Muscle layer of duodenum (tissue), 2 donors: ENCODE results near the gene ILDR1.

Source experiments
- H3K27ac ChIP-seq: one replicate; pipeline ENCODE4 v1.7.0; 2013; ENCODE audit warnings: mild to moderate bottlenecking, low read length
- H3K27me3 ChIP-seq: one replicate; pipeline ENCODE4 v1.7.0; 2013; ENCODE audit warnings: low read depth, mild to moderate bottlenecking, control low read depth, low read length
- H3K36me3 ChIP-seq, 2 donors: one replicate each; pipeline ENCODE4 v1.7.0; 2013; ENCODE audit warnings: low read length in 2 of 2, control low read depth in 1 of 2, mild to moderate bottlenecking in 1 of 2; ENCODE audit not compliant: insufficient read depth in 2 of 2, control insufficient read depth in 1 of 2
- H3K4me1 ChIP-seq, 2 donors: one replicate each; pipeline ENCODE4 v1.7.0; 2013; ENCODE audit warnings: low read length in 2 of 2, mild to moderate bottlenecking in 2 of 2, control low read depth in 1 of 2, moderate library complexity in 1 of 2; ENCODE audit not compliant: insufficient read depth in 2 of 2, control insufficient read depth in 1 of 2
- H3K4me3 ChIP-seq, 2 donors: one replicate each; pipeline ENCODE4 v1.7.0; 2013; ENCODE audit warnings: low read length in 2 of 2, low read depth in 1 of 2, mild to moderate bottlenecking in 1 of 2
- H3K9me3 ChIP-seq, 2 donors: one replicate each; pipeline ENCODE4 v1.7.0; 2013; ENCODE audit warnings: low read length in 2 of 2, control low read depth in 1 of 2, mild to moderate bottlenecking in 1 of 2; ENCODE audit not compliant: control insufficient read depth in 1 of 2
- donor health status: healthy.

ILDR1 gene

DNA sequence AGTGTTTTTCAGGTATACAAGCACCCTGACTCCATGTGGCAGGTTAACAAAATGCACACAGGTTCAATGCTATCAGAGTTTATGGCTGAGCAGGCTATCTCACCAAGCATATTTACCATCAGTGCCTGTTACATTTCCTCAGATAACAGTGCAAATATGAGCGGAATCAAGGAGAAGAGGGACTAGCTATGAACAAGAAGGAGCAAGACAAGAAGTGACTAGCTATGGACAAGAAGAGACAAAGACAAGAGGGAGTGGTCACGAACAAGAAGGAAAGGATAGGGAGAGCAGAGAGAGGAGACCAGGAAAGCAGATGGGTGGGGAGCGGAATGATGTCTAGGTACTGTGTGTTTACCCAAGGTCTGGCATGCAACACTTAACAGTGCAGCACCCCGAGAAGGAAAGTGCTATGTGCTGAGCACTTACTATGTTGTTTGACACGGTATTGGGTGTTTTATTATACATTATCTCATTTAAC lies 8.6 kb downstream of the ILDR1 start:
- H3K27ac ChIP-seq: no peak overlapping the region
- H3K36me3 ChIP-seq: no peaks in the 10 kb centered on the region
- no peaks in the 10 kb centered on the region for H3K27me3 ChIP-seq
- no peak overlapping the region for H3K4me3 ChIP-seq
- no peaks in the 10 kb centered on the region for H3K4me1 ChIP-seq
- no peaks in the 10 kb centered on the region for H3K9me3 ChIP-seq

- no peak overlapping the region for H3K4me3 ChIP-seq
- no peak overlapping the region for H3K27ac ChIP-seq
- no peaks in the 10 kb centered on the region for H3K27me3 ChIP-seq
- H3K36me3 ChIP-seq: no peaks in the 10 kb centered on the region
- no peaks in the 10 kb centered on the region for H3K4me1 ChIP-seq
- H3K9me3 ChIP-seq: no peaks in the 10 kb centered on the region
Observed at GRCh38 chr3:122012821-122013220, 9.2 kb downstream of the ILDR1 start.

GRCh38 chr3:122011396-122011795 lies 10.7 kb downstream of the ILDR1 start:
- H3K27ac ChIP-seq: no peak overlapping the region
- no peaks in the 10 kb centered on the region for H3K27me3 ChIP-seq
- H3K9me3 ChIP-seq: no peaks in the 10 kb centered on the region
- no peaks in the 10 kb centered on the region for H3K4me1 ChIP-seq
- H3K4me3 ChIP-seq: no peak overlapping the region
- H3K36me3 ChIP-seq: no peaks in the 10 kb centered on the region

DNA sequence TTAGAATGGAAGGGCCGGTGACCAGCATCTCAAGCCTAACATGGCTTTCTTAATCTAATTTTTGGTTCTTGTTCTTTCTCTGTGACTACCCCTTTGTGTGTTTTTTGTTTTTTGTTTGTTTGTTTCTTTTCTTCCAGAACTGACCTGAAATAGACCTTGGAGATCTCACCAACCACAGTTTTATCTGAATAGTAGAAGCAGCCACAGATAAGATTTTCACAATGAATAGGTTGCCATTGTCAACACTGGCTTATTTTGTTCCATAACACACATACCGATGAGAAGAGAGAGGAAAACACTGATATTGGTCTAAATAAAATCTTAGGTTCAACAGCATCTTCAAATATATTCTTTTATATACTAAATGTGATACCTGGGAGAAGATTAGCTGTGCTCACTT lies 11.5 kb downstream of the ILDR1 start:
- Histone ChIP-seq H3K36me3 (no peaks in the 10 kb centered on the region), H3K9me3 (no peaks in the 10 kb centered on the region), H3K27me3 (no peaks in the 10 kb centered on the region), H3K27ac (no peak overlapping the region), H3K4me1 (no peaks in the 10 kb centered on the region), H3K4me3 (no peak overlapping the region)

DNA sequence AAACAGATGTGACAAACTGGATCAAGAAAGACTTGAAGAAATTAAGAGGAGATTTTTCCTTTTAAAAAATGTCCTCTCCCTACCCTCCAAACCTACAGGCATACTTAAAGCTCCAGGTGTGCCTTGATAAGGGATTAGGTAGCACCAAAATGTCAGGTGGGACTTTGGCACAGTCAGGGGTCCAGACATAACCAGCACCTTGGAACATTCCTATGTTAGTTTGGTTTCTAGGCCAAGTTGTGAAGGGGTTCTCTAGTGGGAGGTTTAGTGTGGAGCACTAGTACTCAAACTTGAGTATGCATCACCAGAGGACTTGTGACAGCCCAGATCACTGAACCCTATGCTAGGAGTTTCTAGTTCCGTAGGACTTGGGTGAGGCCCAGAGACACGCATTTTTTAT lies 13.9 kb downstream of the ILDR1 start:
- Histone ChIP-seq H3K27me3 (no peaks in the 10 kb centered on the region), H3K4me1 (peaks cover 0 to 4% of the 10 kb centered on the region in 2 donors), H3K36me3 (no peaks in the 10 kb centered on the region)

DNA sequence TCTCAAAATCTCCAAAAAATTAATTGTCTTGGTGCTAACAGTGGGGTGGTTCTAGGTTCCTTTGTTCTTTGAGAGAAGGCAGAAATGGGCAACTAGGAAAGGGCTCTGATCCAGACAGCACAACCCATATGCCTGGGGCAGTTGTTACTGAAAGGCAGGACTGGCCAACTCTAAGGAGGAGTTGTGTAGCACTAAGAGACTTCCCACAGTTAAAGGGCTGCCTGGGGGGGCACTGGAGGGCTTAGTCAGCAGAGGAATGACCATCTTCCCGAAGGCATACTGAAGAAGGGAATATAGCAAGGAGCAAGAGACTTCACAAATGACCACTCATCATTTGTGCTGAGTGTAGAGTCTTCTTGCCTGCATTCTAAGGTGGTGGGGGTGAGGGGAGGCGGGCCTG lies 15.8 kb downstream of the ILDR1 start:
- Histone ChIP-seq H3K27ac (no peak overlapping the region), H3K27me3 (no peaks in the 10 kb centered on the region), H3K4me1 (peaks cover 0 to 4% of the 10 kb centered on the region in 2 donors), H3K9me3 (no peaks in the 10 kb centered on the region), H3K4me3 (no peak overlapping the region), H3K36me3 (no peaks in the 10 kb centered on the region)

More for the DNA sequence above, 13.9 kb downstream of the ILDR1 start:
- H3K9me3 ChIP-seq: no peaks in the 10 kb centered on the region
- no peak overlapping the region for H3K27ac ChIP-seq
- no peak overlapping the region for H3K4me3 ChIP-seq

DNA sequence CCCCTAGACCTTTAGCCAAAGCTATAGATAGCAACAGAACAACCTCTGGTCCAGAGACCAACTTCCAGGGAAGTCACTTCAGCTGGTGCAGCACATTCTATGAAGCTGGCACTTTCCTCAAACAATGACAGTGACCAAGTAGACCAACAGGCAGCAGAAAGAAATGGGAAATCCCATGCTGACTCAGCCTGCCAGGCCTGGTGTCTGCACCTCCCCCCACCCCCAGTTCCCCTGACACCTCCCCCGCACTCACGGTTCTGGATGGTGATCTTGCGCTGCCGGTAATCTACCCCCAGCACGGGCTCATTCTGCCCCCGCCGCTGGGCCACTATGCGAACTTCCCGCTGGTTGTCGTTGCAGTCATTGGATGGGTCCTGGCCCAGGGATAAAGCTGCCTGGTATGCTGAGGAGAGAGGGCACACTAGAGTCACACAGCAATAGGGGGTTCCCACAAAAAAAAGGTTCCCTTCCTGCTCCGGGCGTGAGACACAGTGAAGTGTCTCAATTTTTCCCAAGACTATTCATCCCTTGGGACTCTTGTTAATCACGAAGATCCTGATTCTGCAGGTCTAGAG lies 17.0 kb downstream of the ILDR1 start:
- no peak overlapping the region for H3K27ac ChIP-seq
- H3K36me3 ChIP-seq: no peaks in the 10 kb centered on the region
- peaks cover 0 to 4% of the 10 kb centered on the region in 2 donors for H3K4me1 ChIP-seq
- no peaks in the 10 kb centered on the region for H3K9me3 ChIP-seq
- no peak overlapping the region for H3K4me3 ChIP-seq
- H3K27me3 ChIP-seq: no peaks in the 10 kb centered on the region

GRCh38 chr3:122004107-122004506 lies 17.9 kb downstream of the ILDR1 start:
- Histone ChIP-seq H3K4me3 (no peak overlapping the region), H3K36me3 (no peaks in the 10 kb centered on the region), H3K4me1 (peaks cover 0 to 4% of the 10 kb centered on the region in 2 donors), H3K27me3 (no peaks in the 10 kb centered on the region), H3K27ac (no peak overlapping the region), H3K9me3 (no peaks in the 10 kb centered on the region)

GRCh38 chr3:122003606-122004005 lies 18.4 kb downstream of the ILDR1 start:
- H3K9me3 ChIP-seq: no peaks in the 10 kb centered on the region
- no peaks in the 10 kb centered on the region for H3K27me3 ChIP-seq
- H3K27ac ChIP-seq: no peak overlapping the region
- H3K4me1 ChIP-seq: peaks cover 0 to 4% of the 10 kb centered on the region in 2 donors
- H3K36me3 ChIP-seq: no peaks in the 10 kb centered on the region
- no peak overlapping the region for H3K4me3 ChIP-seq

GRCh38 chr3:122003112-122003511 lies 18.9 kb downstream of the ILDR1 start:
- Histone ChIP-seq H3K27me3 (no peaks in the 10 kb centered on the region), H3K9me3 (no peaks in the 10 kb centered on the region), H3K36me3 (no peaks in the 10 kb centered on the region), H3K4me3 (no peak overlapping the region), H3K27ac (no peak overlapping the region), H3K4me1 (peaks cover 0 to 4% of the 10 kb centered on the region in 2 donors)

- H3K27me3 ChIP-seq: no peaks in the 10 kb centered on the region
Observed at GRCh38 chr3:122002611-122003010, 19.4 kb downstream of the ILDR1 start.

GRCh38 chr3:122001892-122002291 lies 20.2 kb downstream of the ILDR1 start:
- Histone ChIP-seq H3K27me3 (no peaks in the 10 kb centered on the region), H3K36me3 (no peaks in the 10 kb centered on the region), H3K9me3 (no peaks in the 10 kb centered on the region), H3K4me3 (no peak overlapping the region), H3K27ac (no peak overlapping the region), H3K4me1 (peaks cover 0 to 4% of the 10 kb centered on the region in 2 donors)

More at GRCh38 chr3:122002611-122003010, 19.4 kb downstream of the ILDR1 start:
- no peaks in the 10 kb centered on the region for H3K9me3 ChIP-seq
- peaks cover 0 to 4% of the 10 kb centered on the region in 2 donors for H3K4me1 ChIP-seq
- no peak overlapping the region for H3K4me3 ChIP-seq
- H3K36me3 ChIP-seq: no peaks in the 10 kb centered on the region
- no peak overlapping the region for H3K27ac ChIP-seq
